Activated T-cell treated with anti-CD3 and anti-CD28 coated beads, Interleukin-2, amount 50 U/mL, for 48 hours (primary cell): ENCODE results near the gene RILP.
A peak's percentile ranks its signal among the peaks of the same experiment; 100 is the strongest.

Experiments
- DNase-seq, 2 experiments: peaks; one replicate each; pipeline ENCODE4 v3.0.0-alpha.2; 2020

Gene RILP

DNA sequence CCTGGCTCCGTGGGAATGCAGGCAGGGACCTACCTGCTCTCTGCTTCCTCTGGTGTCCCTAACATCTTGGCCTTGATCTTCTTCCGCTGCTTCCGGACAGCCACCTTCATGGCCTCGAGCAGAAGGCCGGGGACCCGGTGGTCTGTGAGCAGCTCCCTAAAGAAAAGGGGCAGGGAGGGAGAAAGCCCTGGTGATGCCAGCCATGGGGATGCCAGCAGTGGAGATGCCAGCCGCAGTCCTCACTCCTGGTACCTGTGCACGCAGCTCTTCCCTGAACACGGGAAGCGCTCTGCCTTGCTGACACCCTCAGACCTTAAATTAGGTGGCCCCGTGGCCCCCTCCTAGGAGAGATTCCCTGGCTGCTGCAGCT is 1.9 kb downstream of the RILP start:
- no peak for DNase-seq

DNA sequence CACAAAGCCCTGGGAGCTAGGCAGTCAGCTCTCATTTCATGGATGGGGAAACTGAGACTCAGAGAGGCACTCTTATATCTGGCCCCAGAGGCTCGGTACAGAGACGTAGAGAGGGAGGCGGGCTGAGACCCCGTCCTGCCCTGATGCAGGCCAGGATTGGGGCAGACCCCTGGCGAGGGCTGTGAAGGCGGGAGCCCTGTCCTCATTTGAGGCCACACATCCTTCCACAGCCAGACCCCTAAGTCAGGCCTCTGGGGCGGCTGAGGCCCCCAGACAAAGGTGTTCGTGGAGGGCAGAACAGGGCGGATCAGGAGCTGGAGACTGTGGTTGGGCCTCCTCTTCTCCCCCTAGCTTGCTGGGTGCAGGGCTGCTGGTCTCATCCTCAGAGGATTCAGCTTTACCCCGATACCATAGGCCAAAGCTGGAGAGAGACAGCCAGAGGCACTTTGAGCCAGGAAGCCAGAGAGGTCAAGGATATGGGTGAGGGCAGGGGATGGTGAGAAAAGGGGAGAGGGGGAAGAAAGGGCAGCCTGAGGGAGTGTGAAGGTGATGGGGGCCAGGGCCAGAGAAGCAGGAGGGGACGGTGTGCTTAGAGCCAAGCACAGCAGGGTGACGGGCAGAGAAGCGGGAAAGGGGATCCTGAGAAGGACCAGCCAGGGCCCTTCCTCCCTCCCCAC is 3.3 kb downstream of the RILP start:
- DNase-seq, result no peak

DNA sequence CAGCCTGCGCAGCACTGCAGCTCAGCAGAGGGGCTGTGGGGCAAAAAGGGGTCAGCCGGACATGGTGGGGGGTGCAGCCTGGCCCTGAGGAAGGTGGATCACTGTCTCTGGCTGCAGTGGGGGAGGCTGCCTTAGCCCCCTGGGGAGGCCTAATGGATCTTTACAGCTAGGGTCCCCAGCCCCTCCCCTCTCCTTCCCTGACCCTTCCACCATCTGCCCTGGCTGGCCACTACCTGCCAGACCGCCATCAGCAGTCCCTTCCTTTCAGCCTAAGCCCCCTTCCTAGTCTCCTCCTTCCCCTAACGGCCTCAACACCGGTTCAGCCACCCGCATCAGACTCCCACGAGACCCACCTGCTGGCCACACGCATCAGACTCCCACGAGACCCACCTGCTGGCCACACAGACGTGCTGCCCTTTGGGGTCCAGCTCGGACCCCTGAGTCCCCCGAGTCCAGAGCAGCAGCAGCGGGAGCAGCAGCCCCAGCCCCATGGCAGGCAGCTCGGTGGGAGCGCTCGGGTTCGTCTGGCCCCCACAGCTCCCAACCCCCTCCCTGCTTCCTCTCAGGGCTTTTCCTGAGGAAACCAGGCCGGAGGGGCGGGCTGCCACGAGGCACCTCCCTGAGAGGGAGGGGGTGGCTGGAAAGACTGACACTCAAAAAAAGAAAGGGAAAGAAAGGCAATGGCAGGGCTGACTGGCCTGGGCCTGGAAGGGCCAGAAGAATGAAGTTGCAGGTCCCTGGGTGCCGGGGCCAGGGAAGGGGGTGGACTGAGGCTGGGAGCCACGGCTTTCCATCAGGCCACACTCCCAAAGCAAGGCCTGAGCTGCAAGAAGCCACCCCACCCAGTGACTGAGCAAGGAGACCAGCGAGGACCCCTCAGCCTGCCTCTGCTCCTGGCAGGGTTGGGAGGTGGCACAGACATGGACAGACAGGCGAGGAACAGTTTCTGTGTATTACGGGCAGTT is 4.2 kb downstream of the RILP start, which contains the start of gene SCARF1:
Gene SCARF1, minus strand, starts transcription at position 526 of the 965 bp plus-strand sequence. Its CDS starts 35 bp downstream, at position 491.
- peak in 1 of 2 experiments; percentile 29 for DNase-seq

DNA sequence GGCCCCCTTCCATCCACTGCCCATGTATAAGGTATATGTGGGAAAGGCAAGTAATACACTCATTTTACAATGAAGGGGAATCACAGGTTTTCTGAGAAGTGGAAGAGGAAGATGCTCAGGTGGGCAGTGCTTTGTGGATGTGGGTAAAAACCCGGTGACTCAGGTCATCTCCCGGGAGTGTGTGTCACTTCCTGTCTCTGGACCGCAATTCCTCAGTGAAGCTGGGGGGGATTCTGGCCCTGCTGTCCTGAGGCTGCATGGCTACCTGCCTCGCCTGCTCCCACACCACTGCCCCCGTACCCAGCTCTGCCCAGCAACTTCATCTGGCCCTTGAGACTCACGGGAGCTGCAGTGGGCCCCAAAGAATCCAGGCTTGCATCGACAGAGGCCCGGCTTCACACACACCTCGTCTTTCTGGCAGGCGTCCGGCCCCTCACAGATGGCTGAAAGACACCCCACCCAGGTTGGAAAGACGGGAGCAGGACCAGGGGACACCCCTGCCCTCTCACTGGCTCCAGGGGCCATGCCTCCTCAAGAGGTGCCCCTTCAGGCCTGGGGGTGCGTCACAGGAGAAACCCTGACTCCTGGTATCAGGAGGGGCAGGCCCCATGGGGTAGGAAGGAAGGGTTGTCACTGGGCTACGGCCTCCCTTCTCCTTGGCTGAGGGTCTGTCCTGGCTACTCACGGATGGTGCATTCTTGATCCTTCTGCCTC is 5.0 kb downstream of the RILP start:
- peak; percentile 63 to 72 for DNase-seq

DNA sequence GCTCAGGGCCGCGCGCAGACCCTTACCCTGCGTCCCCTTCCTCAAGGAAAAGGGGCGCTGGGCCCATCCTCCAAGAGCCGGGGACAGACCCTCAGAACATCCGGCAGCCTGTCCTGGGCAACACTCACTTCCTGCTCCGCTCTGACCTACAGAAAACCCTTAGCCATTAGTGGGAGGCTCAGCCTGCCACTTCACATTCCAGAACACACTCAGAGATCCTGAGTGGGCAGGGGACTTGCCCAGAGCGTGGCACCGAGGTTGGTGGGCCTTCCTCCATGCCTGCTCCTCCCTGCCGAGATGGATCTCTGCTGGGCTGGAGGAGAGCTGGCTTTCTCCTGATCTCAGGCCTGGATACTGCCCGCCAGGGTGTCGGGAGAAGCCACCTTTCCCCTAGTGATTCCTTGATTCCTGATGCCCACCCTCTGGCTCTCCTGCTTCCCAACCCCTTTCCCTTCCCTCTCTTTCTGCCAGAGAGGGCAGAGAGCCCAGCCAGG is 5.6 kb downstream of the RILP start:
- DNase-seq, result peak; percentile 37 to 51

DNA sequence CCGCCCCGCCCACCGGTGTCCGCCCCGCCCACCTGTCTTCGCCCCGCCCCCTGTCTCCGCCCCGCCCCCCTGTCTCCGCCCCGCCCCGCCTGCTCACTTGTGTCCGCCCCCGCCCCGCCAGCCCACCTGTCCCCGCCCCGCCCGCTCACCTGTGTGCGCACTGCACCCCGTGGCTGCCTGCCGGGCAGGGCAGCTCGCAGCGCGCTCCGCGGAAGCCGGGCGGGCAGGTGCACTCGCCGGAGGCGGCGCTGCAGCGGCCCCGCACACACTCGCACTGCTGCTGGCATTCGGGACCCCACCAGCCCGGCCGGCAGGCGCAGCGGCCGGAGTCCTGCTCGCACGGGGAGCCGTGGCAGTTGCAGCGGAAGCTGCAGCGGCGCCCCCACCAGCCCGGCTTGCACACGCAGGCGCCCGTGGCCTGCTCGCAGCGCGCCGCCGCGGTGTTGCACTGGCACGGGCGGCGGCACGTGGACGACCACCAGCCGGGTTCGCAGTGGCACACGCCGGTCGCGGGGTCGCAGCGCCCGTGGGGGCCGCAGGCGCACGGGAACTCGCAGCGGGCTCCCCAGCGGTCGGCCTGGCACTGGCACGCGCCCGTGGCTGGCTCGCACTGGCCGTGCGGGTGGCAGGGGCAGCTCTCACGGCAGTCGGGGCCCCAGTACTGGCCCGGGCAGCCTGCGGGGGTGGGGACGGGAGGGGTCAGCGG is 6.2 kb downstream of the RILP start:
- peak; percentile 61 to 65 for DNase-seq

DNA sequence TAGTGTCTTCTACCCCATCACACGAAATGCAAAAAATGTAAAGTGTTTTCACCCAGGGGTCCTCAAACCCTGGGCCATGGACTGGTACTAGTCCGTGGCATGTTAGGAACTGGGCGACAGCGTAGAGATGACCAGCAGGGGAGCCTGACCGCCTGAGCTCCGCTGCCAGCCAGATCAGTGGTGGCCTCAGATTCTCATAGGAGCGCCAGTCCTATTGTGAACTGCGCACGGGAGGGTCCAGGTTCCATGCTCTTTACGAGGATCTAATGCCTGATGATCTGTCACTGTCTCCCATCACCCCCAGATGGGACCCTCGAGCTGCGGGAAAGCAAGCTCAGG is 8.6 kb downstream of the RILP start:
- DNase-seq, result no peak

DNA sequence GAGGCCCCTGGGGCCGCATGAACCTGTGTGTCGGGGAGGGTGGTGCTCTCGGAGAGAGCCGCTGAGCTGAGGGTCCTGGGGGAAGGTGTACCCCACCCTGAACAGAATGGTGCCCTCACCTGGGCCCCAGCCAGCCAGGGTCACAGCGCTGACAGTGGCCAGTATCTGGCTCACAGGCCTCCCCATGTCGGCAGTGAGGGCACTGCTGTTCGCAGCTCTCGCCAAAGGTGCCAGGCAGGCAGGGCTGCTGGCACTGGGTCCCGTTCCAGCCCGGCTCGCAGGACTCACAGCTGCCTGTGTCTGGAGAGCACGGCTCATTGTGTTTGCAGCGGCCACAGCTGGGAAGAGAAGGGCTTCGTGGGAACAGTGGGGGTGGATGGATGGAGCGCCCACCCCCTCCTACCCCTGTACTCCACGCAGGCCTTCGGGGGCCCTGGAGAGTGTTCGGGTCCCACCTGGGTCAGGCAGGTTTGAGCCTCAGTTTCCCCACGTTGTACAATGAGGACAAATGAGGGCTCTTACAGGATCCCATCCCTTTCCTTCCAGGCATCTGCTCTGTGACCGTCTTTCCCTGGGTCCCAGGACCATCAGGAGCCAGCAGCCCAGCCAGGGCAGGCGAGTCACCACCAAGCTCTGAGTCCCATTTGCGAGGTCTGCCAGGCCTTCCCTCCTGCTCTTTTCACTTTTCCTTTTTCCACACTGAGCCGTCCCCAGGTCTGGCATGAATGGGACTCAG is 9.2 kb downstream of the RILP start:
- no peak for DNase-seq

DNA sequence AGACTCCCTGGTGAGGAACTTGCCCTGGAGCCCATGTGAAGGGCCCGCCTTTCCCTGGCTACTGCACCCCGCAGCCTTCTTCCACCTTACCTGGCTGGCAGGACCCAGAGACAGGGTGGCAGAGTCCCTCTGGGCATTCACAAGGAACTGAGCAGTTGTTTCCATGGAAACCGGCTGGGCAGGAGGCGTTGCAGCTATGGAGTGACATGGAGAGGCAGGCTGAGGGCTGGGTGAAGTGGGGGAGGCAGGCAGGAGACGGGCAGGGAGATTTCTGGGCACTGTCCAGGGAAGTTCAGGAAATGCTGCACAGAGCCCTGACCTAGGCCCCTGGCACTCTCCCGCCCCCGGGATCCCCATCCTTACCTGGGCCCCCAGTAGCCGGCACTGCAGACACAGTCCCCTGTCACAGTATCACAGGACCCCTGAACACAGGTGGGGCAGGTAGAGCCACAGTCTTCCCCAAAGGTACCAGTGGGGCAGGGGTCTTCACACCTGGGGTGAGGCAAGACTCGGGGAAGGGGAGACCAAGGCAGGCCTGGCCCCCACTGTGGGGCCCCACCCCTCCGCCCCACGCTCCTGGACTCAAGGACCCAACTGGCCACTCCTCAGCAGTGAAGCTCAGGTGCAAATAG is 10.0 kb downstream of the RILP start:
- no peak for DNase-seq

DNA sequence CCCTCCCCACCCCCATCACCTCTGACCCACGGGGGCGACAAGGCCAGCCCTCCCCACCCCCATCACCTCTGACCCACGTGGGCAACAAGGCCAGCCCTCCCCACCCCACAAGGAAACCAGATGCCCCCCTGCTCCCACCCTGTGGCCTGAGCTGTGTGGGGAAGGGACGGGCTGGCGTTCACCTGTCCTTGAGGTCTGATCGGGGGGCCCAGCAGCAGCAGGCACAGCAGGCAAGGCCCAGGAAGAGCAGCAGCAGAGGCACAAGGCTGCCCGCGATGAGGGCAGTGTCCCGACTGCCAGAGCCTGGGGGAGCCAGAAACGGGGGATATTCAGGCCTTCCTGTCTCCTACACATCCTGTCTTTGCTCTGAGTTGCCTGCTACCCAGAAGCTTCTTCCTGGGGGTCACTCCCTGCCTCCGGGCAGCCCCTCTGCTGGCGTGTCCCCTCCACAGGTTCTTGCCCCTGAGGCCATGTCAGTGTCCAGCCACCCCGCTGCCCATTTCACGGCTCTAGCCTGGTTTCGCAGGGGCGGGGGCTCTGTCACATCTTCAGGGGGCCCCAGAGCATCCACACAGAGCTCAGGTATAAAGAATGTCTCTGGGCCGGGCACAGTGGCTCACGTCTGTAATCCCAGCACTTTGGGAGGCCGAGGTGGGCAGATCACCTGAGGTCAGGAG is 10.9 kb downstream of the RILP start:
- no peak for DNase-seq

DNA sequence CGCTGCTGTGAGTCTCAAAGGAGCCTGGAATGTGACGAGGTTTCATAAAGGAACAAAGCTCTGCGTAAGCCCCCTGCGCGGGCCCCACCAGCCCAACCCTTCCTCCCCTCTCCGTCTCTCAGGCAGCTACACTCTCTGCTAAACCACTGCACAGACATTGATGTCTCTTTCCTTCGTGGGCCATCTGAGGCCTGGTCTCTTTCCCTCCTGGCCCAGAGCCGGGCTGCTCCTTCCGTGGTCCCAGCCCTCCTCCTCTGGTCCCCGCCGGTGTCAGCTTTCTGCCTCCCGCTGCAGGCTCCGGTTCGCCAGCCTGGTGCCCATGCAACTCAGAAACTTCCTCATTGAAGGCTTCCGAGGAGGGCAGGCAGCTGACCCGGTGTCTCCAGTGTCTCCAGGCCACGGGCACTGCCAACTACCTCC is 11.5 kb downstream of the RILP start:
- no peak for DNase-seq

DNA sequence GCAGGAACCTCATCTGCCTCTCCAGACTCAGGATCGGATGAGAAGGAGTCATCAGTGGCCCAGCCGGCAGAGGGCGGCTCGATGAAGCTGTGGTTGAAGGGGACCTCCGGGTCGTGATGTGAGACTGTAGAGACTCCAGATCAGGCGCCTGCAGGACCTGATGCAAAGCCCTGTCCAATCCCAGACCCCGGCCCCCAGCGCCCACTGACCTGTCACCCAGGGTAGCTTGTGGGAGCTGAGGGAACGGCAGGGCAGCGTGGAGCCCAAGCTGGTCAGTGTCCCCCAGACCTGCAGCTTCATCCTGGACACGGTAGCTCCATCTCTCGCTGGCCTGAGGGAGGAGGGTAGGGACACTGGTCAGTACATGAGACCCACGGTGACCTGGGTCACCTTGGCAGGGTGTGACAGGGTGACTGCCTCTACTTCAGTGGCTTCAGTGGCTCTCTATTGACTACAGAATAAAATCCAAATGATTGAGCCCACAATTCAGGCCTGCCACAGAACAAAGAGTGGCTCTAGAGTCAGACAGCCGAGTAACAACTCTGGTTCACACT is 12.9 kb downstream of the RILP start:
- no peak for DNase-seq

DNA sequence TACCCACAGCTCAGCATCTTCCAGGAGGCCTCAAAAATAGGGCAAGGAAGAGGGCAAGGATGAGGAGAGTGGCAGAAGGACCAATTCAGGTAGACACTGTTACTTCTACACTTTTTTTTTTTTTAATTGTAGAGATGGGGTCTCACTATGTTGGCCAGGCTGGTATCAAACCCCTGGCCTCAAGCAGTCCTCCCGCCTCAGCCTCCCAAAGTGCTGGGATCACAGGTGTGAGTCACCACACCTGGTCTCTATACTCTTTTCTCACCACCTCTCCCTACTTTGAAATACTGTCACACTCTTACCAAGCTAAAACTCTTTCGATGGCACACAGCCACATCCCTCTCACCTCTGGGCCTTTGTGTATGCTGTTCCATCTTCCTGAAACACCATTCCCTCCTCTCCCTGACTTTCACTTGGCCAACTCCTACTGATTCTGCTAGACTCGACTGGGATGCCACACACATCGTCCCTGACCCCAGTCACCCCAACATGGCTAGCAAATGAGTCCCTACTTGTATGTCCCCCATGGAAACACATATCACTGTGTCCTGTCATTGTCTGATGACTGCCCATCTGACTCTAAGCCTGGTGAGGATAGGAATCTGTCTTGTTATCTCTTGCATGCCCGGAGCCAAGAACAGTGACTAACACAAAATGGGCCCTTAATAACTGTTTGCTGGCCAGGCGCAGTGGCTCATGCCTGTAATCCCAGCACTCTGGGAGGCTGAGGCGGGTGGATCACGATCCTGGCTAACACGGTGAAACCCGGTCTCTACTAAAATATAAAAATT is 13.8 kb downstream of the RILP start:
- DNase-seq, result no peak

DNA sequence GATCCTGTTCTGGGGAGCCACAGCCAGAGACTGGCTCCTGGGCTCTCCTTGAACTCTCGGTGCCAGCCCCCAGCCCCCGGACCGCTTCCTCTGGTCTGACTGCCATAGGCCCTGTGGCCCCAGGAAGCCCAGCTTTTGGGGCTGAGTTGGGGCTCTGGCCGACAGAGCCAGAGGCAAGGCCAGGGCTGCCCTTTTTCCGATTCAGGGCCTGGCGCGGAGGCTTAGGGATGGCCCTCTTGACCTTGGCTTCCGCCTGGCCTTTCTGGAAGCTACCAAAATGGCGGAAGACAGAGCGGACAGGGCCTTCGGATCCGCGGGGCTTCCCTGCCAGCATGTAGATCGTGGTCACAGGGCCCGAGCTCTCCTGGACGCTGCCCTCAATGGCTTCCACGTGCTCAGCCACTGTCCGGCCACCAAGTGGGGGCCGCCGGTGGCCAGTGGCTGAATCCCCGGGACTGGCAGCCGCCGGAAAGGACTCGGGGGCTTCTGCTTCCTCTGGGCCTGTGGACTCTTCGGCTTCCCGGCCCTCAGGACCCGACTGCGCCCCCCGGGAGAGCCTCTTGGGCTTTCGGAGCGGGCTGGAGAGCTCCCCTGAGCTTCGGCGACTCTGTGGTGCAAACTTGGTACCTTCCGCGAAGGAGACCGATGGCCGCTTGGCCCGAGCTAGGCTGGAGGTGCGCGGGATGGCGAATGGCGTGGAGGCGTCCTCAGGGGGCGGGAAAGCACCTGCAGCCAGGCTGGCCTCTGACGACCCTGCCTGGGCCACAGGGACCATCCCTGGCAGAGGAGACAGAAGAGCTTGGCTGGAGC is 14.6 kb downstream of the RILP start:
- no peak for DNase-seq

DNA sequence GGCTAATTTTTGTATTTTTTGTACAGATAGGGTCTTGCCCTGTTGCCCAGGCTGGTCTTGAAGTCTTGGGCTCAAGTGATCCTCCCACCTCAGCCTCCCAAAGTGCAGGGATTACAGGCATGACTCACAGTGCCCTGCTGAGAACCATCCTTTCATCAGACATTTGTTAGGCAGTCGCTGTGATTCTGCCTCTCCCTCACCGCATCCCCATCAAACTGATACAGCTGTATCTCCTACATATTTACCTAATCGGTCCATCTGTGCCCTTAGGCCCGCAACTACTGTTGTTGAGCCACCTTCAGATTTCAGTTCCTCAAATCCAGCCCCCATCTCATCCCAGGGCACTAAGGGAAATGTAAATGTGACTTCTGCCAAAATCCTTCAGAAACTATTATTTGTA is 19.0 kb downstream of the RILP start:
- no peak for DNase-seq

DNA sequence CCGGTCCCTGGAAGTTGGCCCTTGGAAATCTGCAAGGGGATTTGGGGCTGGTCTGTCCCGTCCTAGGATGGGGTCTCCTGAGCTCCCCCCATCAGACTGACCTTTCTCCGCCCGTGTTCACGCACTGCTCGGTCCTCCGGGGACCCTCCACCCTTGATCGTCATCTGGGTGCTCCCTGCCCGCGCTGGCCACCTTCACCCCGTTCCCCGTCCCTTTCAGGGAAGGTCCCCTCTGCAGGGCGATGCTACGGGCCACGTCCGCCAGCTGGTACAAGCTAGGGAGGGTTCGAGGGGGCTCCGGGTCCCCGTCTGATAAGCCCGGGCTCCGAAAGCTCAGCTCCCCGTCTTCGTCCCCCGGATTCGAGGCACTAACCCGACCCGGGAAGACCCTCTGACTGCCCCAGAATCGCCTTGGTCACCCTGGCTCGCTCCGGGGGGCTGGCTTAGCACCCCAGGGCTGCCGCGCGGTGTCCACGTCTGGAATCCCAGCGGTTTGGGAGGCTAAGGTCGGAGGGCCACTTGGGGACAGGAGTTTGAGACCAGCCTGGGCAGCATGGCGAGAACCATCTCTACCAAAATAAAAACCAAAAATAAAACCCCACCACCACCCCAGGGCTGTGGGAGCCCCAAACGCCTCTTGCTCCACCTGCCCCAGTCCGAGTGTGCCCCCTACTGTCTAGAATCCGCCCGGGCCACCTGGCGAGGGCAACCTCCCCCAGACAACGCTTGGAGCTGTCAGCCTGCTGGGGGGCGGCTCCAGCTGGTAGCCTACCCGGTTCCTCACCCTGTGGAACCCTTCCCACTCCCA is 20.0 kb downstream of the RILP start:
- DNase-seq, result peak; percentile 91 to 92

DNA sequence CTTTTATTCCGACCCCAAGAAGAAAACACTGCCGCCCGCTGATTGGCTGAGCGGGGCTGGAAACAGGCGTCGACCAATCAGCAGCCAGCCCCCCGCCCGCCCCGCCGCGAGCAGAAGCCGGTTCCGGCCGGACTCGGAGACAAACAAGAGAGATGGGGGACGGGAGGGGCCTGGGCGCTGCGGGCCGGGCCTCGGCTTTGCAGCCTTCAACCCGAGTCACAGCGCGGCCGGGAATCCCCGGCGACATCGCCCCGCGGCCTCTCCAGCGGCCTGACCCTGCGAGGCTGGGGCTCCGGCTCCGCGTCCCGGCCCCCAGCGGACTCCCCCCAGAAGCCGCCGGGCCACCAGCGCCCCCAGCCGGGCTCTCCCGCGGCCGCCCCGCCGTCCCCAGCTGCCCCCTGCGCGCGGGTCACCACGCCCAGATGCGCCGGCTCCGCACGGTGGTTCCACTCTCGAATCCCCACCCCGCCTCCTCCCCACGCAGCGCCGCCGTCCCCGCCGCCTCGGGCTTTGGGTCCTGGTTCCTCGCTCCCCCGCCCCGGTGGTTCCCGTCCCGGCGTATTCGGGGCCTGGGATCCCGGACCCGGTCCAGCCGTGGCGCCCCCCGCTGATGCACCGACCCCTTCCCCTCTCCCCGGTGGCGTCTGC is 20.7 kb downstream of the RILP start:
- peak; percentile 90 to 92 for DNase-seq
